ENCODE data around the gene ECT2. TPM values are rescaled to one million over a fixed set of nuclear protein-coding genes. Genes with fewer than 3 reads are reported as not detected.
"Not testable (repeated sequence)": the region's sequence is repeated elsewhere in the genome, so short reads cannot be mapped to it uniquely, and the experiment has no call there.

The ECT2 gene
- polyA plus RNA-seq, 3 donors, result 2.6 to 3.3 (median 2.7) TPM

- Histone ChIP-seq H3K27me3 (ENCODE audit: control insufficient read depth in 2 of 2, insufficient read depth in 2 of 2, low read length in 2 of 2) (no peaks in the 10 kb centered on the region), H2AFZ (ENCODE audit: insufficient read depth, low read depth, low read length, poor library complexity, severe bottlenecking) (no peak overlapping the region), H3K9me3 (replicated peaks in 1 of 2; ENCODE audit: control insufficient read depth in 1 of 2, insufficient read depth in 1 of 2, low read length in 2 of 2) (peaks cover 10 to 18% of the 10 kb centered on the region in 2 donors), H3K4me3 (replicated peaks in 1 of 3; ENCODE audit: low read depth in 2 of 3, low read length in 3 of 3) (no peak overlapping the region), H3K79me2 (ENCODE audit: insufficient read depth, low read length) (no peaks in the 10 kb centered on the region), H3K27ac (ENCODE audit: low read depth in 1 of 2, low read length in 2 of 2) (peak overlapping the region in 1 of 2 donors; percentile 66), H3K9ac (ENCODE audit: insufficient read depth, low read length, poor library complexity, severe bottlenecking) (no peak overlapping the region), H3K4me2 (replicated peaks; ENCODE audit: extremely low read depth, low read length, poor library complexity, severe bottlenecking) (no peak overlapping the region), H3K4me1 (ENCODE audit: control insufficient read depth in 1 of 2, insufficient read depth in 2 of 2, low read length in 2 of 2) (peaks cover 23% of the 10 kb centered on the region in 2 donors), H3K36me3 (replicated peaks in 1 of 2; ENCODE audit: control insufficient read depth in 1 of 2, insufficient read depth in 2 of 2, low read length in 2 of 2) (no peaks in the 10 kb centered on the region), H4K20me1 (ENCODE audit: insufficient read depth, low read length) (no peaks in the 10 kb centered on the region)
- Mint-ChIP-seq H3K27ac (no peak overlapping the region), H3K4me3 (no peak overlapping the region), H3K27me3 (ENCODE audit: low read depth in 3 of 3) (no peaks in the 10 kb centered on the region), H3K36me3 (peaks cover 0 to 8% of the 10 kb centered on the region in 2 donors), H3K4me1 (no peaks in the 10 kb centered on the region), H3K9me3 (peaks cover 9 to 23% (median 18%) of the 10 kb centered on the region in 7 donors)
- intact Hi-C loops (cut with micrococcal nuclease), result no loop called here
- no CpG with 5 or more reads among the region's 4 CpGs for WGBS (ENCODE audit: insufficient coverage)
- DNase-seq, result peak in 2 of 3 donors; percentile 31 to 44
- peak; percentile 55 for TF ChIP-seq CTCF (IDR thresholded peaks at IDR 0.05)
Measured at GRCh38 chr3:172717493-172718088, 32.9 kb upstream of the ECT2 start.

- H3K36me3 Mint-ChIP-seq, result peaks cover 0 to 10% of the 10 kb centered on the region in 2 donors
- H3K27ac ChIP-seq (ENCODE audit: low read depth in 1 of 2, low read length in 2 of 2); H3K4me3 ChIP-seq (replicated peaks in 1 of 3; ENCODE audit: low read depth in 2 of 3, low read length in 3 of 3); intact Hi-C loops (cut with micrococcal nuclease); H3K9ac ChIP-seq (ENCODE audit: insufficient read depth, low read length, poor library complexity, severe bottlenecking); H4K20me1 ChIP-seq (ENCODE audit: insufficient read depth, low read length); H3K4me3 Mint-ChIP-seq; H3K4me2 ChIP-seq (replicated peaks; ENCODE audit: extremely low read depth, low read length, poor library complexity, severe bottlenecking); H3K27me3 ChIP-seq (ENCODE audit: control insufficient read depth in 2 of 2, insufficient read depth in 2 of 2, low read length in 2 of 2); H3K27me3 Mint-ChIP-seq (ENCODE audit: low read depth in 3 of 3); H2AFZ ChIP-seq (ENCODE audit: insufficient read depth, low read depth, low read length, poor library complexity, severe bottlenecking); DNase-seq; H3K79me2 ChIP-seq (ENCODE audit: insufficient read depth, low read length); H3K36me3 ChIP-seq (replicated peaks in 1 of 2; ENCODE audit: control insufficient read depth in 1 of 2, insufficient read depth in 2 of 2, low read length in 2 of 2): not testable (repeated sequence)
- peaks cover 10 to 28% of the 10 kb centered on the region in 2 donors for H3K9me3 ChIP-seq (replicated peaks in 1 of 2; ENCODE audit: control insufficient read depth in 1 of 2, insufficient read depth in 1 of 2, low read length in 2 of 2)
- peaks cover 12% of the 10 kb centered on the region for H3K4me1 Mint-ChIP-seq
- peaks cover 10 to 12% of the 10 kb centered on the region in 2 donors for H3K4me1 ChIP-seq (ENCODE audit: control insufficient read depth in 1 of 2, insufficient read depth in 2 of 2, low read length in 2 of 2)
- peaks cover 22 to 32% (median 27%) of the 10 kb centered on the region in 7 donors for H3K9me3 Mint-ChIP-seq
- peak overlapping the region in 1 of 7 donors; percentile 3 for H3K27ac Mint-ChIP-seq
- WGBS (ENCODE audit: insufficient coverage), result 98% methylated on average over 7 of the region's 8 CpGs
Measured at GRCh38 chr3:172722536-172723040, 27.9 kb upstream of the ECT2 start.
